ENCODE results near the gene FBXO40.

FBXO40 gene

DNA sequence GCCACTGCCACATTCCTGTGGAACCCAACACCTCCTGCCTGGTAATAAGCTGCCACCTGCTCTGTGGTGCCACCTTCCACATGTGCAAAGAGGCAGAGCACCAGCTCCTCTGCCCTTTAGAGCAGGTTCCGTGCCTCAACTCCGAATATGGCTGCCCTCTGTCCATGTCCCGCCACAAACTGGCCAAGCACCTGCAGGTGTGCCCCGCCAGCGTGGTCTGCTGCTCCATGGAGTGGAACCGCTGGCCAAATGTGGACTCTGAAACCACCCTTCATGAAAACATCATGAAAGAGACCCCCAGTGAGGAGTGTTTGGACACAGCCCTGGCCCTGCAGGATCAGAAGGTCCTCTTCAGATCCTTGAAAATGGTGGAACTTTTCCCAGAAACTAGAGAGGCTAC lies 28.3 kb downstream of the FBXO40 start:
- no peak for DNase-seq

DNA sequence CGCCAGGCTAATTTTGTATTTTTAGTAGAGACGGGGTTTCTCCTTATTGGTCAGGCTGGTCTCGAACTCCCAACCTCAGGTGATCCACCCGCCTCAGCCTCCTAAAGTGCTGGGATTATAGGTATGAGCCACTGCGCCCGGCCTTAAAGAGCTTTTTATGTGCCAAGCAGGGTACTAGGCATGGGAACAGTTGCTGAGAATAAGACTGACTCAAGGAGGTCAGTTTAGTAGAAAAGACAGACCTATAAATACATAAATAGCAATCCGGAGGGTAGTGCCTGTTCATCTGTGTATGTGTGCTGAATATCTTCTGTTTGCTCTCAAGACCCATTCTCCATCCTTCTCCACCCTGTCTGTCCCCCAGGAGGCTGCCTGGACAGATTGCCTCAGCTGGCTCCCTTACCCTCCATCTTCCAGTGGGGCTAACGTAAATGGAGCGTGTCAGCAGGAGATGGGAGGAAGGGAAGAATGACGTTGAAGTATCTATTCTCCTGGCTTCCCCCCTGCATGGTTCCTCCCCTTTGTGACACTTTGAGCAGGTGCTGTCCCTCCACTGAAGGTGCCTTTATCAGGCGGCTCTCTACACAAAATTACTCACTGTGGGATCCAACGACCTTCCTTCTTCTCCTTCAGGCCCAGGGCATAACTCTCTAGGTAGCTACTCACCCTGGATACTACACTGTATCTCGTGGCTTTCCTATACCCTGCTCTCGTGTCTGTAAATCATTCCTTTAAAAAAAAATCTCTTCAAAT lies 31.1 kb downstream of the FBXO40 start:
- DNase-seq, result no peak

DNA sequence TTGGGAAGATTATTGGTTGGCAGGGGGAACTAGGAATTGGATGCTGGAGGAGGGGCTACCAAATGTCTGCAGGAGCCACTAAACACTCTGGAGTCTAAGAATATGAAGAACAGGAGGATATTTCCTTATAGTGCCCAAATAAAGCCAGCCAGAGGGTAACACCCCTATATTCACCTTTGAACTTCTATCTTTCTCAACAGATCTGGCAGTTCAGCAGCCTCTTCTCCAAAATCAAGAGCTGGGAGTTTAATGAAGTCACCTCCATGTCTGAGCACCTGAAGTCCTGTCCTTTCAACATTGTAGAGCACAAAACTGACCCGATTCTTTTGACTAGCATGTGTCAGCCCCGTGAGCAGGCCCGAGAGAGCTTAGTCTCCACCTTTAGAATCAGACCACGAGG lies 33.3 kb downstream of the FBXO40 start:
- no peak for DNase-seq

- no peak for DNase-seq
Observed at GRCh38 chr3:121627211-121627610, 34.0 kb downstream of the FBXO40 start.

- no peak for DNase-seq
Observed at GRCh38 chr3:121627622-121628021, 34.4 kb downstream of the FBXO40 start.

- DNase-seq, result no peak
Observed at GRCh38 chr3:121629601-121630000, 36.4 kb downstream of the FBXO40 start.

DNA sequence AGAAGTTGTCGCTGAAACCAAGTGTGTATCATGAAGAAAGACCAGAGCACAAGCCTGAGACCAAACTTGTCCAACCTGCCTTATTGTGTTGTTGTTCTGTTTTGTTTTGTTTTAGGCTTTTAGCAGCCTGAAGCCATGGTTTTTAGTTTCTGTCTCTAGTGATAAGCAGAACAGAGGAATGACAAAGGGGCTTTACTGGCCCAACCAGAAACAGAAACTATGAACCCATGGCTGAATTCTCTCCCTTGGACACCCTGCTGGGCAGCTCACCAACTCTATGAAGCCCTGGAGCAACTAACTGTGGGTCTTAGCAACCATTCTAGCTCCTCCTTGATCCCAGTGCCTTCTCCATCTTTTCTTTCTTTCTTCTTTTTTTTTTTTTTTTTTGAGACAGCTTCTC lies 37.2 kb downstream of the FBXO40 start:
- DNase-seq, result no peak

DNA sequence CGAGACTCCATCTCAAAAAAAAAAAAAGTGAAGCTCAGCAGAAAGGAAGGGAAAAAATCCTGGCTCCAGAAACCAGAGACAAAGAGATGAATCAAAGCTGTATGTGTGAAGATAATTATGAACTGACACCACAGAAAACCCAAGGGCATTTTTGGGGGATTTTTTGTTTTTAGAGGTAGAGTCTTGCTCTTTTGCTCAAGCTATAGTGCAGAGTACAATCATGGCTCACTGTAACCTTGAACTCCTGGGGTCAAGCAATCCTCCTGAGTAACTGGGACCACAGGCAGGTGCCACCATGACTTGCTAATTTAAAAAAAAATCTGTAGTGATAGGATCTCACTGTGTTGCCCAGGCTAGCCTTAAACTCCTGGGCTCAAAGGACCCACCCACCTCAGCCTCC lies 44.7 kb downstream of the FBXO40 start:
- DNase-seq, result no peak

GRCh38 chr3:121641127-121641526 lies 47.9 kb downstream of the FBXO40 start:
- no peak for DNase-seq

GRCh38 chr3:121642601-121643314 lies 49.6 kb downstream of the FBXO40 start:
- no peak for DNase-seq

DNA sequence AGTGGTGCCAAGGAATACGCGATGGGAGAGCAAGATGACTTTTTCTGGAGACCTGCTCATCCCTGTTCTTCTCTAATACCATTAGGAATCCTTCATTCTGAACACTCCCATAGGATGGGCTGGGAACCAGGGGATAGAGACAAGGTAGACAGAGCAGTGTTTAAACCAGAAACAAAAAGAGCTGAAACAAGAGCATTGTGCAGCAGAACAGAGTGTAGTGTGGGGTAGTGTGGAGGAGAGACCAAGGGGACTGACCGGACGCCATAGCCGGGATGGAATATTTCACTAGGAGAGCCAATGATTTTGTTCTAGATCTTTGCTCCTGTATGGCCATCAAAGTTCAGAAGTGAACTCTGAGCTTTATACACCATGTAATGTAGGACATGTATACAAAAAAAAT lies 51.9 kb downstream of the FBXO40 start:
- no peak for DNase-seq

- no peak for DNase-seq
Observed at GRCh38 chr3:121648219-121648958, 55.2 kb downstream of the FBXO40 start.

- no peak for DNase-seq
Observed at GRCh38 chr3:121649645-121650044, 56.5 kb downstream of the FBXO40 start.

- no peak for DNase-seq
Observed at GRCh38 chr3:121651684-121652083, 58.5 kb downstream of the FBXO40 start.

- DNase-seq, result no peak
Observed at GRCh38 chr3:121654493-121655385, 61.6 kb downstream of the FBXO40 start.

DNA sequence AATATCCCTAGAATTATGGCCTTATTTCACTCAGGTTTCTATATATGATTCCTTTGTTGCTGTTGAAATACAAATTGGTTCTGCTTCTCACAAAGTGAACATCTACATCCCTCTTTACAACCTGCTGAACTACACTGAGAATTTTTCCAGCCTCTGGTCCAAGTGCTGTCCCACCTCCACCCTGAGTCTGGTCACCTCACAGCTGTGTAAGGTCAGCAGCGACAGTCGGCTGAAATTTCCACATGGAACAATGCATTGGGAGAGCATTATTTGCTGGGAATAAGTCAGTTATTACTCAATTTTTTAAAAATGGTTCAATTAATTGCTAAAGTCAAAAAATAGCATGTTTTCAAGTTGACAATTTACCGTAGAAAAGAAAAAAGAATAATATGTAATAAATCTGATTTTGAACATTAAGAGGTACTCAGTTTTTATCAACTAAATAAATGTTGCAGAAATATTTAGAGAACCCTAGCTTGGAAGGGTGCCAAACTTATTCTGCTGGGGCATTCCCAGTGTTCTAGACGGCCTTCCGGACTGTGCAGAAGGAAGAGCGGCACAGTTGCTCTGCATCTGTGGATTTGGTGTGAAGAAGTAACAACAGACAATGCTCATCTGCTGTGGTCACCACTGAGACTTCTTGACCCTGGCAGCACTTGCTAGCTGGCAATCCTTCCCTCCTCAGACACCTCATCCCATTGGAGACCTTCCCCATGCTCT lies 65.7 kb downstream of the FBXO40 start:
- no peak for DNase-seq

DNA sequence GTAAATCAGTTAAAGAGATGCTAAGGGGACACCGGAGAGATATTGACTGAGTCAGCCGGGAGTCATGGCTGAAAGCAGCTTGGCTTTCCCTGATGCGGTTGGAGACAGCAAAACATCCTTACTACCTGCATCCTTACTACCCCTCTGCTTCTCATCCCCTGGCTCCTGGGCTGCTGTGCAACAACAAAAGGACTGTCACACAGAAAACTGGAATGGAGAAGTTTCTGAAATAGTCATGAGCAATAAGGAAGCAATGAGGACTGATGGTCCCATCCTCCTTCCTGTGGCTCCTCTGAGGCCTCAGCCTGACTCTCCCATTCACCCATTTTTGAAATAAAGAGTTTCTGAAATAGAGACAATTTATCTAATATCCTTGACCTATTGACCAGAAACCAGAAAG lies 66.4 kb downstream of the FBXO40 start:
- no peak for DNase-seq

GRCh38 chr3:121660356-121661171 lies 67.4 kb downstream of the FBXO40 start, which contains the start of gene HCLS1:
HCLS1 (minus strand) TSS chr3:121660903; CDS start chr3:121658347, 2,556 bp downstream.
- DNase-seq, result peak; percentile 89

DNA sequence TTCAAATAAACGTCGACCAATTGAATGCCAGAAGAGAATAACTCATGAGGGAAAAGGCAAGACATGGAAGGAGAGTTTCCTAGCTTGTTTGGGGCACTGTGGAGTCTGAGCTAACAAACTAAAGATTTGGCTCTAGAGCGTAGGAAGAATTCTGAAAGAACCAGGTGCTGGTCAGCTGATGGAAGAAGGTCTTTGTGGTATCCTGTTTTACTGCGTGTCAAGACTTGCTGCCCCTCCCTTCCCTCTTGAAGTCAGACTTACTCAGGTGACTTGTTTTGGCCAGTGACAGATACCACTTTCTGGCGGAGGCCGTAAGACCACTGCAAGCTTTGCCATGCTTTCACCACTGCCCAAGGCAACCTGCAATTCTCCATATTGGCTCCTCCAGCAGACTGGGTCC lies 68.2 kb downstream of the FBXO40 start:
- no peak for DNase-seq

- no peak for DNase-seq
Observed at GRCh38 chr3:121662742-121663141, 69.6 kb downstream of the FBXO40 start.
